ENCODE measurements around the gene MNAT1.

The MNAT1 gene

GRCh38 chr14:60893911-60894310 lies 159.3 kb downstream of the MNAT1 start:
- no peak overlapping the region for H3K9ac ChIP-seq (ENCODE audit: low read length in 5 of 5)
- no peaks in the 10 kb centered on the region for H3K9me3 ChIP-seq (ENCODE audit: control insufficient read depth in 5 of 5, low read length in 5 of 5)
- H3K36me3 ChIP-seq (ENCODE audit: control insufficient read depth in 5 of 5, insufficient read depth in 5 of 5, low read length in 5 of 5): no peaks in the 10 kb centered on the region
- no peak overlapping the region for H3K4me3 ChIP-seq (ENCODE audit: low read depth in 1 of 5, low read length in 5 of 5)
- no peaks in the 10 kb centered on the region for H3K27me3 ChIP-seq (ENCODE audit: control insufficient read depth in 5 of 5, insufficient read depth in 4 of 5, low read length in 5 of 5)
- H3K27ac ChIP-seq (ENCODE audit: low read depth, low read length): no peak overlapping the region
- H3K4me1 ChIP-seq (ENCODE audit: control insufficient read depth in 5 of 5, insufficient read depth in 5 of 5, low read length in 5 of 5): no peaks in the 10 kb centered on the region

- Histone ChIP-seq H3K9me3 (ENCODE audit: control insufficient read depth in 5 of 5, low read length in 5 of 5) (no peaks in the 10 kb centered on the region), H3K36me3 (ENCODE audit: control insufficient read depth in 5 of 5, insufficient read depth in 5 of 5, low read length in 5 of 5) (no peaks in the 10 kb centered on the region), H3K4me1 (ENCODE audit: control insufficient read depth in 5 of 5, insufficient read depth in 5 of 5, low read length in 5 of 5) (peaks cover 0 to 2% (median 0%) of the 10 kb centered on the region in 5 donors), H3K9ac (ENCODE audit: low read length in 5 of 5) (no peak overlapping the region), H3K27ac (ENCODE audit: low read depth, low read length) (no peak overlapping the region), H3K4me3 (ENCODE audit: low read depth in 1 of 5, low read length in 5 of 5) (no peak overlapping the region), H3K27me3 (ENCODE audit: control insufficient read depth in 5 of 5, insufficient read depth in 4 of 5, low read length in 5 of 5) (no peaks in the 10 kb centered on the region)
Observed at GRCh38 chr14:60904381-60904780, 169.8 kb downstream of the MNAT1 start.

- peaks cover 0 to 2% (median 0%) of the 10 kb centered on the region in 5 donors for H3K4me1 ChIP-seq (ENCODE audit: control insufficient read depth in 5 of 5, insufficient read depth in 5 of 5, low read length in 5 of 5)
- H3K36me3 ChIP-seq (ENCODE audit: control insufficient read depth in 5 of 5, insufficient read depth in 5 of 5, low read length in 5 of 5): no peaks in the 10 kb centered on the region
- no peak overlapping the region for H3K4me3 ChIP-seq (ENCODE audit: low read depth in 1 of 5, low read length in 5 of 5)
- H3K27me3 ChIP-seq (ENCODE audit: control insufficient read depth in 5 of 5, insufficient read depth in 4 of 5, low read length in 5 of 5): no peaks in the 10 kb centered on the region
- H3K9me3 ChIP-seq (ENCODE audit: control insufficient read depth in 5 of 5, low read length in 5 of 5): no peaks in the 10 kb centered on the region
- H3K9ac ChIP-seq (ENCODE audit: low read length in 5 of 5): no peak overlapping the region
- no peak overlapping the region for H3K27ac ChIP-seq (ENCODE audit: low read depth, low read length)
Observed at GRCh38 chr14:60905923-60906322, 171.4 kb downstream of the MNAT1 start.

GRCh38 chr14:60915781-60916180 lies 181.2 kb downstream of the MNAT1 start:
- H3K36me3 ChIP-seq (ENCODE audit: control insufficient read depth in 5 of 5, insufficient read depth in 5 of 5, low read length in 5 of 5): peaks cover 0 to 6% (median 4%) of the 10 kb centered on the region in 5 donors
- H3K4me3 ChIP-seq (ENCODE audit: low read depth in 1 of 5, low read length in 5 of 5): no peak overlapping the region
- no peaks in the 10 kb centered on the region for H3K9me3 ChIP-seq (ENCODE audit: control insufficient read depth in 5 of 5, low read length in 5 of 5)
- H3K27ac ChIP-seq (ENCODE audit: low read depth, low read length): no peak overlapping the region
- H3K4me1 ChIP-seq (ENCODE audit: control insufficient read depth in 5 of 5, insufficient read depth in 5 of 5, low read length in 5 of 5): no peaks in the 10 kb centered on the region
- no peaks in the 10 kb centered on the region for H3K27me3 ChIP-seq (ENCODE audit: control insufficient read depth in 5 of 5, insufficient read depth in 4 of 5, low read length in 5 of 5)
- H3K9ac ChIP-seq (ENCODE audit: low read length in 5 of 5): no peak overlapping the region

- H3K9me3 ChIP-seq (ENCODE audit: control insufficient read depth in 5 of 5, low read length in 5 of 5): no peaks in the 10 kb centered on the region
- peaks cover 0 to 7% (median 6%) of the 10 kb centered on the region in 5 donors for H3K36me3 ChIP-seq (ENCODE audit: control insufficient read depth in 5 of 5, insufficient read depth in 5 of 5, low read length in 5 of 5)
- H3K4me3 ChIP-seq (ENCODE audit: low read depth in 1 of 5, low read length in 5 of 5): no peak overlapping the region
- no peak overlapping the region for H3K9ac ChIP-seq (ENCODE audit: low read length in 5 of 5)
- H3K4me1 ChIP-seq (ENCODE audit: control insufficient read depth in 5 of 5, insufficient read depth in 5 of 5, low read length in 5 of 5): no peaks in the 10 kb centered on the region
- H3K27me3 ChIP-seq (ENCODE audit: control insufficient read depth in 5 of 5, insufficient read depth in 4 of 5, low read length in 5 of 5): no peaks in the 10 kb centered on the region
- H3K27ac ChIP-seq (ENCODE audit: low read depth, low read length): no peak overlapping the region
Observed at GRCh38 chr14:60922050-60922449, 187.5 kb downstream of the MNAT1 start.

GRCh38 chr14:60925286-60925685 lies 190.7 kb downstream of the MNAT1 start:
- Histone ChIP-seq H3K4me1 (ENCODE audit: control insufficient read depth in 5 of 5, insufficient read depth in 5 of 5, low read length in 5 of 5) (no peaks in the 10 kb centered on the region), H3K36me3 (ENCODE audit: control insufficient read depth in 5 of 5, insufficient read depth in 5 of 5, low read length in 5 of 5) (peaks cover 0 to 2% (median 0%) of the 10 kb centered on the region in 5 donors), H3K27me3 (ENCODE audit: control insufficient read depth in 5 of 5, insufficient read depth in 4 of 5, low read length in 5 of 5) (no peaks in the 10 kb centered on the region), H3K9me3 (ENCODE audit: control insufficient read depth in 5 of 5, low read length in 5 of 5) (no peaks in the 10 kb centered on the region), H3K27ac (ENCODE audit: low read depth, low read length) (no peak overlapping the region), H3K4me3 (ENCODE audit: low read depth in 1 of 5, low read length in 5 of 5) (no peak overlapping the region), H3K9ac (ENCODE audit: low read length in 5 of 5) (no peak overlapping the region)

- Histone ChIP-seq H3K4me1 (ENCODE audit: control insufficient read depth in 5 of 5, insufficient read depth in 5 of 5, low read length in 5 of 5) (no peaks in the 10 kb centered on the region), H3K36me3 (ENCODE audit: control insufficient read depth in 5 of 5, insufficient read depth in 5 of 5, low read length in 5 of 5) (peaks cover 0 to 2% (median 0%) of the 10 kb centered on the region in 5 donors), H3K27ac (ENCODE audit: low read depth, low read length) (no peak overlapping the region), H3K9ac (ENCODE audit: low read length in 5 of 5) (no peak overlapping the region), H3K9me3 (ENCODE audit: control insufficient read depth in 5 of 5, low read length in 5 of 5) (peaks cover 0 to under 1% (median 0%) of the 10 kb centered on the region in 5 donors), H3K27me3 (ENCODE audit: control insufficient read depth in 5 of 5, insufficient read depth in 4 of 5, low read length in 5 of 5) (no peaks in the 10 kb centered on the region), H3K4me3 (ENCODE audit: low read depth in 1 of 5, low read length in 5 of 5) (no peak overlapping the region)
Observed at GRCh38 chr14:60926002-60926401, 191.4 kb downstream of the MNAT1 start.

GRCh38 chr14:60931218-60931617 lies 196.7 kb downstream of the MNAT1 start:
- Histone ChIP-seq H3K27ac (ENCODE audit: low read depth, low read length) (no peak overlapping the region), H3K4me3 (ENCODE audit: low read depth in 1 of 5, low read length in 5 of 5) (no peak overlapping the region), H3K9me3 (ENCODE audit: control insufficient read depth in 5 of 5, low read length in 5 of 5) (peaks cover 0 to 4% (median 0%) of the 10 kb centered on the region in 5 donors), H3K36me3 (ENCODE audit: control insufficient read depth in 5 of 5, insufficient read depth in 5 of 5, low read length in 5 of 5) (peaks cover 0 to 2% (median 0%) of the 10 kb centered on the region in 5 donors), H3K4me1 (ENCODE audit: control insufficient read depth in 5 of 5, insufficient read depth in 5 of 5, low read length in 5 of 5) (no peaks in the 10 kb centered on the region), H3K27me3 (ENCODE audit: control insufficient read depth in 5 of 5, insufficient read depth in 4 of 5, low read length in 5 of 5) (no peaks in the 10 kb centered on the region), H3K9ac (ENCODE audit: low read length in 5 of 5) (no peak overlapping the region)

GRCh38 chr14:60933920-60934655 lies 199.5 kb downstream of the MNAT1 start:
- H3K9me3 ChIP-seq (ENCODE audit: control insufficient read depth in 5 of 5, low read length in 5 of 5): peaks cover 0 to 4% (median 0%) of the 10 kb centered on the region in 5 donors
- no peak overlapping the region for H3K4me3 ChIP-seq (ENCODE audit: low read depth in 1 of 5, low read length in 5 of 5)
- H3K4me1 ChIP-seq (ENCODE audit: control insufficient read depth in 5 of 5, insufficient read depth in 5 of 5, low read length in 5 of 5): no peaks in the 10 kb centered on the region
- H3K36me3 ChIP-seq (ENCODE audit: control insufficient read depth in 5 of 5, insufficient read depth in 5 of 5, low read length in 5 of 5): no peaks in the 10 kb centered on the region
- no peaks in the 10 kb centered on the region for H3K27me3 ChIP-seq (ENCODE audit: control insufficient read depth in 5 of 5, insufficient read depth in 4 of 5, low read length in 5 of 5)
- H3K9ac ChIP-seq (ENCODE audit: low read length in 5 of 5): no peak overlapping the region
- H3K27ac ChIP-seq (ENCODE audit: low read depth, low read length): no peak overlapping the region

- no peak overlapping the region for H3K9ac ChIP-seq (ENCODE audit: low read length in 5 of 5)
- H3K36me3 ChIP-seq (ENCODE audit: control insufficient read depth in 5 of 5, insufficient read depth in 5 of 5, low read length in 5 of 5): no peaks in the 10 kb centered on the region
- peaks cover 0 to 4% (median 0%) of the 10 kb centered on the region in 5 donors for H3K9me3 ChIP-seq (ENCODE audit: control insufficient read depth in 5 of 5, low read length in 5 of 5)
- no peak overlapping the region for H3K27ac ChIP-seq (ENCODE audit: low read depth, low read length)
- no peaks in the 10 kb centered on the region for H3K27me3 ChIP-seq (ENCODE audit: control insufficient read depth in 5 of 5, insufficient read depth in 4 of 5, low read length in 5 of 5)
- H3K4me1 ChIP-seq (ENCODE audit: control insufficient read depth in 5 of 5, insufficient read depth in 5 of 5, low read length in 5 of 5): no peaks in the 10 kb centered on the region
- no peak overlapping the region for H3K4me3 ChIP-seq (ENCODE audit: low read depth in 1 of 5, low read length in 5 of 5)
Observed at GRCh38 chr14:60935319-60935718, 200.8 kb downstream of the MNAT1 start.

Measured in subcutaneous abdominal adipose tissue (tissue), 5 donors.